Measurements from ENCODE around the gene CASKIN1.
A peak's percentile ranks its signal among the peaks of the same experiment; 100 is the strongest.
"Not testable (repeated sequence)": the region's sequence is repeated elsewhere in the genome, so short reads cannot be mapped to it uniquely, and the experiment has no call there.

CASKIN1 gene

GRCh38 chr16:2145843-2146242 is 50.6 kb downstream of the CASKIN1 start:
- H3K9me3 ChIP-seq (ENCODE audit: severe bottlenecking), result no peaks in the 10 kb centered on the region
- H3K36me3 ChIP-seq (ENCODE audit: low read depth), result no peaks in the 10 kb centered on the region
- ATAC-seq (ENCODE audit: low read depth) (no peak), DNase-seq (ENCODE audit: low spot score) (no peak)
- peaks cover 3% of the 10 kb centered on the region for H3K4me1 ChIP-seq (ENCODE audit: insufficient read depth, poor library complexity, severe bottlenecking)
- no peak overlapping the region for H3K4me3 ChIP-seq (ENCODE audit: severe bottlenecking)
- H3K27ac ChIP-seq (ENCODE audit: poor library complexity, severe bottlenecking), result no peak overlapping the region
- TF ChIP-seq CTCF (IDR thresholded peaks at IDR 0.05; ENCODE audit: poor library complexity, severe bottlenecking), result no peak
- H3K27me3 ChIP-seq (ENCODE audit: insufficient read depth, poor library complexity, severe bottlenecking), result no peaks in the 10 kb centered on the region

GRCh38 chr16:2143878-2144485 is 52.4 kb downstream of the CASKIN1 start:
- DNase-seq (ENCODE audit: low spot score) (peak; percentile 57), ATAC-seq (ENCODE audit: low read depth) (no peak)
- no peak overlapping the region for H3K4me3 ChIP-seq (ENCODE audit: severe bottlenecking)
- no peaks in the 10 kb centered on the region for H3K4me1 ChIP-seq (ENCODE audit: insufficient read depth, poor library complexity, severe bottlenecking)
- H3K36me3 ChIP-seq (ENCODE audit: low read depth), result no peaks in the 10 kb centered on the region
- no peaks in the 10 kb centered on the region for H3K27me3 ChIP-seq (ENCODE audit: insufficient read depth, poor library complexity, severe bottlenecking)
- H3K9me3 ChIP-seq (ENCODE audit: severe bottlenecking), result no peaks in the 10 kb centered on the region
- no peak overlapping the region for H3K27ac ChIP-seq (ENCODE audit: poor library complexity, severe bottlenecking)
- no peak for TF ChIP-seq CTCF (IDR thresholded peaks at IDR 0.05; ENCODE audit: poor library complexity, severe bottlenecking)

GRCh38 chr16:2142942-2143877 is 53.2 kb downstream of the CASKIN1 start:
- no peak for TF ChIP-seq CTCF (IDR thresholded peaks at IDR 0.05; ENCODE audit: poor library complexity, severe bottlenecking)
- peak; percentile 6; the same call in 1 of the 3 replicates for ATAC-seq (ENCODE audit: low read depth)
- H3K27ac ChIP-seq (ENCODE audit: poor library complexity, severe bottlenecking), result no peak overlapping the region
- no peaks in the 10 kb centered on the region for H3K9me3 ChIP-seq (ENCODE audit: severe bottlenecking)
- peak; percentile 56 for DNase-seq (ENCODE audit: low spot score)
- no peaks in the 10 kb centered on the region for H3K36me3 ChIP-seq (ENCODE audit: low read depth)
- no peak overlapping the region for H3K4me3 ChIP-seq (ENCODE audit: severe bottlenecking)
- H3K4me1 ChIP-seq (ENCODE audit: insufficient read depth, poor library complexity, severe bottlenecking), result no peaks in the 10 kb centered on the region
- no peaks in the 10 kb centered on the region for H3K27me3 ChIP-seq (ENCODE audit: insufficient read depth, poor library complexity, severe bottlenecking)

GRCh38 chr16:2135770-2136490 is 60.5 kb downstream of the CASKIN1 start, which contains the start of gene PKD1:
TSS of gene PKD1 (minus strand) at chr16:2135898. CDS start at chr16:2135689, 209 bp downstream.
- H3K9me3 ChIP-seq (ENCODE audit: severe bottlenecking); H3K4me1 ChIP-seq (ENCODE audit: insufficient read depth, poor library complexity, severe bottlenecking); H3K27me3 ChIP-seq (ENCODE audit: insufficient read depth, poor library complexity, severe bottlenecking); H3K36me3 ChIP-seq (ENCODE audit: low read depth): not testable (repeated sequence)
- peak within 1 kb of the TSS; percentile 36 for H3K27ac ChIP-seq (ENCODE audit: poor library complexity, severe bottlenecking)
- peak within 1 kb of the TSS; percentile 52 for H3K4me3 ChIP-seq (ENCODE audit: severe bottlenecking)
- ATAC-seq (ENCODE audit: low read depth), result peak; percentile 81
- peak; percentile 89 for DNase-seq (ENCODE audit: low spot score)

DNA sequence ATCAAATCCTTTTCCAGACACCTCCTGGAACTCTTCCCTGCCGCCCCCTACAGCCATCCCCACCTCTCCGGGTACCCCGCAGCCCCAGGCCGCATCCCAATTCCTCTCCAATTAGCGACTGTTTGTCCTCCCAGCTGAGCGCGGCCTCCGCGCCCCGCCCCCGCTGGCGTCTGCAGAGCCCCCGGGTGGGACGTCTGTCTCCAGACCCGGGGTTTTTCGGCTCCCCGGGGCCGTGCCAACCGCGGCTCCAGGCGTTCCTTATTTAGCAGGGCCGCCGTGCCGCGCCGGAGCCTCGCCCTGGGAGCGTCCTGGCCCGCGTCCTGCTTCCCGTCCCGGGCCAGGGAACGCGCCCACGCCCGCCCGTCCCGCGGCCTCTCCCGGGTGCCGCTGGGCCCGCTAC is 61.3 kb downstream of the CASKIN1 start:
- H3K27ac ChIP-seq (ENCODE audit: poor library complexity, severe bottlenecking), result peak overlapping the region; percentile 36
- not testable (repeated sequence) for H3K27me3 ChIP-seq (ENCODE audit: insufficient read depth, poor library complexity, severe bottlenecking); DNase-seq (ENCODE audit: low spot score); H3K36me3 ChIP-seq (ENCODE audit: low read depth); ATAC-seq (ENCODE audit: low read depth); H3K9me3 ChIP-seq (ENCODE audit: severe bottlenecking); H3K4me1 ChIP-seq (ENCODE audit: insufficient read depth, poor library complexity, severe bottlenecking)
- H3K4me3 ChIP-seq (ENCODE audit: severe bottlenecking), result peak overlapping the region; percentile 52

DNA sequence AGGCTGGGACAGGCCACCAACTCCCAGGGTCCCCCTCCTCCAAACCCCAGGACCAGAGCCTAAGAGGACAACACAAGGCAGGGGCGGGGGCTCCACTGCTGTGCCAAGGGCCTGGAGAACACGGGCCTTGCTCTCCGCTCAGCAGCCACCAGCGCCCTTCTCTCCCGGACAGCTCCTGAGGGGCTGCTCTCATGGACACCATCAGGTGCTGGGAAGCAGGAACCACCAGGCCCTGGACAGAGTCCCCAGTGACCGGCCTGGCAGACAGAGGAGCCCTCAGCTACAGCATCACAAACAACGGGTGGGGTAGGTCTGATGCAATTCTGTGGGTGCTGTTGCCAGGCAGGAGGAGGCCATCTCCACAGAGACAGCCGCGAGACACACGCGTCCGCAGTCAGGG is 62.6 kb downstream of the CASKIN1 start:
- not testable (repeated sequence) for ATAC-seq (ENCODE audit: low read depth); DNase-seq (ENCODE audit: low spot score); H3K27ac ChIP-seq (ENCODE audit: poor library complexity, severe bottlenecking); H3K4me1 ChIP-seq (ENCODE audit: insufficient read depth, poor library complexity, severe bottlenecking); H3K36me3 ChIP-seq (ENCODE audit: low read depth); H3K4me3 ChIP-seq (ENCODE audit: severe bottlenecking); H3K27me3 ChIP-seq (ENCODE audit: insufficient read depth, poor library complexity, severe bottlenecking); H3K9me3 ChIP-seq (ENCODE audit: severe bottlenecking)

DNA sequence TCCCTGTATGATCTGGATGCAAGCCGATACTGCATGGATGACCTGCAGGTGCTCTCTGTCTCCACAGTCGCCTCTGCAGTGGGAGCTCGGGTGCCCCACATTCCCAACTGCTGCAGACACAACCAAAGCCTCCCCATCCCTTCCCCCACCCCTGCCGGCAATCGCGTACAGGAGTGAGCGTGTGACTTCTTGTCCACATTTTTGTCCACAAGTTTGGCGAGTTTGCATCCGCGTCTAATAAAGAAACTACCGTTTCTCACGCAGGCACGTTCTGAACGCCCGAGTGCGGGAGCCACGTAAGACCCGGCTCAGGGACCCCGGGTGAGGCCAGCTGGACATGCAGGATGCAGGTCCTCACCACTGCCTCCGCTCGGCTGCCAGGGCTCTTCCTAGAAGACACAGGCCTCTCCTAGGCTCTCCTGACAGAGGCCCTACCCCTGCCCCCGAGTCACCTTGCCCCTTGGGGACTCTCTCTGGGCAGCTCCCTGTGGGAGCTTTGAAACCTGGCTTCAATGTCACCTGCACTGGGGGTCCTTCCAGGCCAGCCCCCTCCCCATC is 66.4 kb downstream of the CASKIN1 start:
- not testable (repeated sequence) for H3K9me3 ChIP-seq (ENCODE audit: severe bottlenecking); ATAC-seq (ENCODE audit: low read depth); H3K4me3 ChIP-seq (ENCODE audit: severe bottlenecking); DNase-seq (ENCODE audit: low spot score); H3K27me3 ChIP-seq (ENCODE audit: insufficient read depth, poor library complexity, severe bottlenecking); H3K36me3 ChIP-seq (ENCODE audit: low read depth)
- Histone ChIP-seq H3K27ac (ENCODE audit: poor library complexity, severe bottlenecking) (peak overlapping the region; percentile 82), H3K4me1 (ENCODE audit: insufficient read depth, poor library complexity, severe bottlenecking) (peaks cover 19% of the 10 kb centered on the region)

DNA sequence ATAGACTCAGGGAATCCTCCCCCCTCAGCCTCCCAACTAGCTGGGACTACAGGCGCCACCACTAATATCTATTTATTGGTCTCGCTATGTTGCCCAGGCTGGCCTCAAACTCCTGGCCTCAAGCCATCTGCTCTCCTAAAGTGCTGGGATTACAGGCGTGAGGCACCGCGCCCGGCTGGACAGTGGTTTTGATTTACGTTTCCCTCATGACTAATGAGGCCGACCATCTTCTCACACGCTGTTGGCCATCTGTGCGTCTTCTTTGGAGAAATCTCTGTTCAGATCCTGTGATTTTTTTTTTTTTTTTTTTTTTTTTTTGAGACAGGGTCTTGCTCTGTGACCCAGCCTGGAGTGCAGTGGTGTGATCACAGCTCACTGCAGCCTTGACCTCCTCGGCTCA is 67.2 kb downstream of the CASKIN1 start:
- Histone ChIP-seq H3K27ac (ENCODE audit: poor library complexity, severe bottlenecking) (peak overlapping the region; percentile 82), H3K4me1 (ENCODE audit: insufficient read depth, poor library complexity, severe bottlenecking) (peaks cover 19% of the 10 kb centered on the region)
- H3K9me3 ChIP-seq (ENCODE audit: severe bottlenecking); DNase-seq (ENCODE audit: low spot score); H3K4me3 ChIP-seq (ENCODE audit: severe bottlenecking); H3K36me3 ChIP-seq (ENCODE audit: low read depth); H3K27me3 ChIP-seq (ENCODE audit: insufficient read depth, poor library complexity, severe bottlenecking): not testable (repeated sequence)
- ATAC-seq (ENCODE audit: low read depth), result 0 out of 3 replicates have a peak, but pooled peaks have one; percentile 13

Measured in RWPE2 (cell line).